HUES48 (cell line): ENCODE data around the gene FPR2.
"Not testable (repeated sequence)": the region's sequence is repeated elsewhere in the genome, so short reads cannot be mapped to it uniquely, and the experiment has no call there.

Source experiments
- H3K27ac ChIP-seq: one replicate; pipeline ENCODE4 v1.7.0; 2013; ENCODE audit warnings: low read depth, low read length, inconsistent platforms
- H3K27me3 ChIP-seq: 2 replicates; pipeline ENCODE4 v1.6.1; 2013; ENCODE audit warnings: mild to moderate bottlenecking, low read length; ENCODE audit not compliant: control insufficient read depth, insufficient read depth
- H3K36me3 ChIP-seq: 2 replicates; pipeline ENCODE4 v1.6.1; 2013; ENCODE audit warnings: low read length; ENCODE audit not compliant: control insufficient read depth, insufficient read depth
- H3K4me1 ChIP-seq: 2 replicates; pipeline ENCODE4 v1.6.1; 2013; ENCODE audit warnings: mild to moderate bottlenecking, low read length; ENCODE audit not compliant: control insufficient read depth, insufficient read depth
- H3K4me3 ChIP-seq: 2 replicates; pipeline ENCODE4 v1.5.1; 2013; ENCODE audit warnings: mild to moderate bottlenecking, low read depth, low read length
- H3K9ac ChIP-seq: 2 replicates; pipeline ENCODE4 v1.6.1; 2013; ENCODE audit warnings: mild to moderate bottlenecking, low read depth, low read length, moderate library complexity
- H3K9me3 ChIP-seq: 2 replicates; pipeline ENCODE4 v1.6.1; 2013; ENCODE audit warnings: low read length; ENCODE audit not compliant: control insufficient read depth, insufficient read depth

The FPR2 gene

DNA sequence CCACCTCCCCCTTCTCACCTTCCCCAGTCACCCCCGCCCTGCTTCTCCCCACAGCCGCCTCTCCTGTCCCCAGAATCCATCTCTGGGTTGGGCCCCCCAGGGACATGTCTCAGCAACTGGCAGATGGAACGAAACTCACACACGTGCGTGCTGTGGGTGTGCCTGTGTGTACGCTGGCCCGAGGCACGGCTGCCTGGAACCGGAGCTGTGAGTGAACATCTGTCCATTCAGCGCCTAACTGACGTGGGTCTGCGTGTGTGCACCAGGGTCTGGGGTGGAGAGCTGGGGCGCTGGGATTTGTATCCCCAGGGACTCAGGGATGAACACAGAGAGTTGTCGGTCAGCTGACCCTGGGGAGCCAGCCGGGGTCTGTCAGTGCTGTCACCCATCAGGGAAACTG, 36.4 kb upstream of the FPR2 start:
- no peak overlapping the region for H3K27ac ChIP-seq
- no peak overlapping the region for H3K9ac ChIP-seq
- H3K4me1 ChIP-seq: no peaks in the 10 kb centered on the region; the same call in 1 of the 2 replicates
- peaks cover 16% of the 10 kb centered on the region for H3K27me3 ChIP-seq
- H3K4me3 ChIP-seq: no peak overlapping the region
- H3K9me3 ChIP-seq: no peaks in the 10 kb centered on the region
- H3K36me3 ChIP-seq: no peaks in the 10 kb centered on the region

DNA sequence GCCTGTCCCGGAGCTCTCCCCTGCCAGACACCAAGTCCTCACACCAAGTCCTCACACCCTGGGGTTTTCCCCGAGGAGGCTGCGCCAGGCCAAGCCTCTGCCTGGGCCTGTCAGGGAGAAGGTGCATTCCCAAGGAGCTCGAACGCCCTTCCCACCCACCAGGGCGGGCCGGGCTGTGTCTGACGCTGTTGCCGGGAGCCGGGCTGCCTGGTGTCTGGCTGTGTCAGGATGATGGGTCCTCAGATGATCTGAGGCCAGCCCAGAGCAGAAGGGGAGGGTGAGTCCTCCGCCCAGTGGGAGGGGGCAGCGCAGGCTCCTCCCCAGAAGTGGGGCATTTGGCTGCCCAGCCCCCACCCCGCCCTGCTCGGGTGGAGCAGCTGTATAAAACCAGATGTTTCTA, 34.9 kb upstream of the FPR2 start:
- Histone ChIP-seq H3K27me3 (0 out of 2 replicates have a peak, but pooled peaks cover 1% of the 10 kb centered on the region), H3K9ac (no peak overlapping the region), H3K4me1 (no peaks in the 10 kb centered on the region; the same call in 1 of the 2 replicates), H3K9me3 (0 out of 2 replicates have a peak, but pooled peaks cover 5% of the 10 kb centered on the region), H3K36me3 (no peaks in the 10 kb centered on the region), H3K27ac (no peak overlapping the region), H3K4me3 (no peak overlapping the region)

DNA sequence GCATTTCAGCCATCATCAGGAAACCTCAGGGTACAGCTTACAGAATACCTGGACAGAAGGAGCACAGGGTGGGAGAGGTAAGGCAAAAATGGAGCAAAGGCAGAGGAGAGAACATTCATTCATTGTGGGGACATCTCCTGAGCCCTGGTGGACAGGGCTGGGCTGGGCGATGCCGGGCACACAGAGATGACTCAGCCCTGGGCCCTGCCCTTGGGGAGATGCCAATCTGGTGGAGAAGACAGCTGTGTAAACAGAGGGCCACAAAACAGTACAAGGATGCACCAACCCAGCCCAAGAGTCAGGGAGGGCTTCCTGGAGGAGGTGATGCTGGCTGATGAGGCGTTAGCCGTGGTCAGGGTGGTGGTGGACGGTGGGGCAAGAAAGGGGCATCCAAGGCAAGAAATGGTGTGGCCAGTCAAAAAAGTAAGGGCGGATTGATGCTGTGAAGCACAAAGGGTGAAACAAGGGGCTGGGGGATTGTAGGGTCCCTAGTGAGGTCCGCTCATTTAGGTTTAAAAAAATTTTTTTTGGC, 33.6 kb upstream of the FPR2 start:
- no peak overlapping the region for H3K9ac ChIP-seq
- no peaks in the 10 kb centered on the region for H3K36me3 ChIP-seq
- H3K27me3 ChIP-seq: no peaks in the 10 kb centered on the region
- H3K27ac ChIP-seq: no peak overlapping the region
- H3K4me1 ChIP-seq: no peaks in the 10 kb centered on the region; the same call in 1 of the 2 replicates
- no peak overlapping the region for H3K4me3 ChIP-seq
- peaks cover 8% of the 10 kb centered on the region; the same call in 1 of the 2 replicates for H3K9me3 ChIP-seq

DNA sequence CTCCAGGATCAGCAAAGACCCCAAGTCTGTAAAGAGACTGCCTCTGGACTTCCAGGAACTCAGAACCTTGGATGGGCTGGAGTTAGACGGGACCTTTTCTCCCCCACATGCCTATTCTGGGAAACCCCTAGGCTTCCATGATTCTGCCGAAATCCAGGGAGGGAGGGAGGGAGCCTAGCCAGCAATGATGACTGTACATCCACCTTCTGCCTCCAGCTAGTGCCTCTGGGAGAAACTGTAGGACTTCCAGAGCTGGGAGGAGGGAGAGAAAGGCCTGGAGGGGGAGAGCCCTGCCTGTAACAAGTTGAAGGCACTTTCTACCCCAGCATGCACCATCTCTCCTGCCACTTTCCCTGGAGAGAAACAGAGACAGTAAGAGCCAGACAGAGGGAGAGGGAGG, 31.2 kb upstream of the FPR2 start:
- H3K36me3 ChIP-seq: no peaks in the 10 kb centered on the region
- H3K9ac ChIP-seq: no peak overlapping the region
- H3K27ac ChIP-seq: no peak overlapping the region
- H3K4me3 ChIP-seq: no peak overlapping the region
- H3K9me3 ChIP-seq: peaks cover 8% of the 10 kb centered on the region; the same call in 1 of the 2 replicates
- H3K27me3 ChIP-seq: no peaks in the 10 kb centered on the region
- no peaks in the 10 kb centered on the region for H3K4me1 ChIP-seq

DNA sequence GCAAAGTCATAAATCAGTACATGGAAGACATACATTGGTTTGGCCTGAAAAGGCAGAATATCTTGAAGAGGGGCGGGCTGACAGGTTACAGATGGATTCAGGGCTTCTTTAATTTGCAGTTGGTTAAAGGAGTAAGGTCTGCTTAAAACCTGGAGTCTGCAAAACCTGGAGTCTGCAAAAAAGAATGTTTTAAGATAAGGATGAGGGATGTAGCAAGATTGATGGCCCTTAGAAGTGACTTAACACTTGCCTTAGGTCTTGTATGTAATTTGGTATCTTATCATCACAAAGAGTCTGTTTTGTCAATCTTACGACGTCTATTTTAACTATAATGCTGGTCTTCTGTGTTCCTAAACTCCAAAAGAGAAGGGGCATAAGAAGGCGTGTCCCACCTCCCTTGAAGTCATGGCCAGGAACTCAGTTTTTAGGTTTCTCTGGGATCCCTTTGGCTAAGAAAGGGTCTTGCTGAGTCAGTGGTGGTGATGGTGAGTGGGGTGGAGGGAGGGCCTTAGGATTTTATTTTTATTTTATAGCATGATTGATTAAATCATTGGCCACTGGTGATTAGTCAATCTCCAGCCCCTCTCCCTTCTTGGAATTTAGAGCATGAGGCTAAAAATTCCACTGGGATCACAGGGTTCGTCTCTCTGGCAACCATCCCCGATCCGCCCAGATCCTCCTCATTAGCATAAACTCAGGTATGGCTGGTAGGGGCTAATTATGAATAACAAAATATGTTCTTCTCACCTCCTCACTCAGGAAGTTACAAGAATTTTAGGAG, 27.0 kb upstream of the FPR2 start:
- H3K4me1 ChIP-seq: no peaks in the 10 kb centered on the region
- H3K36me3 ChIP-seq: no peaks in the 10 kb centered on the region
- no peak overlapping the region for H3K27ac ChIP-seq
- no peaks in the 10 kb centered on the region for H3K27me3 ChIP-seq
- H3K9ac ChIP-seq: no peak overlapping the region
- H3K4me3 ChIP-seq: no peak overlapping the region
- peaks cover 8% of the 10 kb centered on the region; the same call in 1 of the 2 replicates for H3K9me3 ChIP-seq

DNA sequence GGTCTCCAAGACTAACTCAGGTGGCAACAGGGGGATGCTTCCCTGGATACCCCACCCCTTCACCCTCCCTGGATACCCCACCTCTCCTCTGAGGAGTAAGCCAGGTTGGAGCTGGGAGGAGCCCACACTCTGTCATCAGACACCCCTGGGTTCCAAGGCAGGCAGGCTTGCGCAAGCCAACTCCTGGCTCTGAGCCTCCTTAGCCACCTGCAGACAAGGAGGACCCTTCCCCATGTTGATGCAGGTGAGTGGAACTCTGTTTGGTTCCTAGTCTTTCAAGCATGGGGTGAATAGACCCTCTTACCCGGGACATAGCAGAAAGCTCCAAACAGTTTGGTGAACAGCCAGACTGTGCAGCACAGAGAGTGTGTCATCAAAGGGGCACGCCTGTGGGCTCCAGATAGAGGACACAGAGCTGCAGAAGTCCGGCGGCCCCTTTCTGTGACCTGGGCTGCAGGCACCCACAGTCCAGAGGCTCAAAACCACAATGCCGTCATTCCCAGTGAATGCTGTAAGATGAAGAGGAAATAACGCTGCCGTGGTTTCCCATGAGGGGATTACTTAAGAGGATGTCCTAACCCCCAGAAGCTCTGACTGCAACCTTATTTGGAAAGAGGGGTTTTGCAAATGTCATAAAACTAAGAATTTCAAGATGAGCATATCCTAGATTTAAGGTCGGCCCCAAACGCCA, 25.1 kb upstream of the FPR2 start:
- Histone ChIP-seq H3K9me3 (peaks cover 7% of the 10 kb centered on the region; the same call in 1 of the 2 replicates), H3K27me3 (no peaks in the 10 kb centered on the region), H3K27ac (no peak overlapping the region), H3K4me1 (no peaks in the 10 kb centered on the region), H3K4me3 (no peak overlapping the region), H3K36me3 (no peaks in the 10 kb centered on the region), H3K9ac (no peak overlapping the region)

DNA sequence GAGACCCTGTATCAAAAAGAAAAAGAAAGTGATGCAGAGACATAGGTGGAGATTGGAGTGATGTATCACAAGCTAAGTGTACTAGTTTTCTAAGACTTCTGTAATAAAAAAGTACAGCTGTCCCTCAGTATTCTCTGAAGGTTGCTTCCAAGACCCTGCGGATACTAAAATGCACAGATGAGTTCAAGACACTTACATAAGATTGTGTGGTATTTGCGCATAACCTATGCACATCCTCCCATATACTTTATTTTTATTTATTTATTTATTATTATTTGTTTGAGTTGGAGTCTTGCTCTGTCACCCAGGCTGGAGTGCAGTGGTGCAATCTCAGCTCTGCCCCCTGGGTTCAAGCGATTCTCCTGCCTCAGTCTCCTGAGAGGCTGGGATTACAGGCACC, 23.6 kb upstream of the FPR2 start:
- H3K9ac ChIP-seq: no peak overlapping the region
- no peaks in the 10 kb centered on the region for H3K27me3 ChIP-seq
- H3K4me3 ChIP-seq: no peak overlapping the region
- no peaks in the 10 kb centered on the region for H3K4me1 ChIP-seq
- no peaks in the 10 kb centered on the region for H3K36me3 ChIP-seq
- peaks cover 4% of the 10 kb centered on the region; the same call in 1 of the 2 replicates for H3K9me3 ChIP-seq
- no peak overlapping the region for H3K27ac ChIP-seq

DNA sequence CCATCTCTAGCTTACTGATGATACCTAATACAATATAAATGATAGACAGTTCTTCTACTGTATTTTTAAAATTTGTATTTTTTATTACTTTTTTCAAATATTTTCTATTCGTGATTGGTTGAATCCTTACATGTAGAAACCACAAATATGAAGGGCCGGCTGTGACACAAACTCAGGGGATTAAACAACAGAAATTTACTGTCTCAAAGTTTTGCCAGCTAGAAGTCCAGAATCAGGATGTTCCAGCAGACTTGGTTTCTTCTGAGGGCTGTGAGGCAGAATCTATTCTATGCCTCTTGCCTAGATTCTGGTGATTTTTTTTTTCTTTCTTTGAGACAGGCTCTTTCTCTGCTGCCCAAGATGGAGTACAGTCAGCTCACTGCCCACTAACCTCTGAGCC, 23.1 kb upstream of the FPR2 start:
- no peaks in the 10 kb centered on the region for H3K27me3 ChIP-seq
- no peaks in the 10 kb centered on the region for H3K36me3 ChIP-seq
- no peak overlapping the region for H3K27ac ChIP-seq
- peaks cover 4% of the 10 kb centered on the region; the same call in 1 of the 2 replicates for H3K9me3 ChIP-seq
- H3K9ac ChIP-seq: no peak overlapping the region
- H3K4me3 ChIP-seq: no peak overlapping the region
- no peaks in the 10 kb centered on the region for H3K4me1 ChIP-seq

DNA sequence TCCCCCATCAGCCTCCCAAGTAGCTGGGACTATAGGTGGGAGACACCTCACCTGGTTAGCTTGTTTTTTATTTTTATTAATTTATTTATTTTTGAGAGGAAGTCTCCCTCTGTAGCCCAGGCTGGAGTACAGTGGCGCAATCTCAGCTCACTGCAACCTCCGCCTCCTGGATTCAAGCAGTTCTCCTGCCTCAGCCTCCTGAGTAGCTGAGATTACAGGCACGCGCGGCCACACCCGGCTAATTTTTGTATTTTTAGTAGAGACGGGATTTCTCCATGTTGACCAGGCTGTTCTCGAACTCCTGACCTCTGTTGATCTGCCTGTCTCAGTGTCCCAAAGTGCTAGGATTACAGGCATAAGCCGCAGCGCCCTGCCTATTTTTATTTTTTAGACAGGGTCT, 22.5 kb upstream of the FPR2 start:
- H3K9ac ChIP-seq, H3K27ac ChIP-seq, H3K27me3 ChIP-seq, H3K36me3 ChIP-seq, H3K9me3 ChIP-seq, H3K4me1 ChIP-seq, H3K4me3 ChIP-seq: not testable (repeated sequence)

DNA sequence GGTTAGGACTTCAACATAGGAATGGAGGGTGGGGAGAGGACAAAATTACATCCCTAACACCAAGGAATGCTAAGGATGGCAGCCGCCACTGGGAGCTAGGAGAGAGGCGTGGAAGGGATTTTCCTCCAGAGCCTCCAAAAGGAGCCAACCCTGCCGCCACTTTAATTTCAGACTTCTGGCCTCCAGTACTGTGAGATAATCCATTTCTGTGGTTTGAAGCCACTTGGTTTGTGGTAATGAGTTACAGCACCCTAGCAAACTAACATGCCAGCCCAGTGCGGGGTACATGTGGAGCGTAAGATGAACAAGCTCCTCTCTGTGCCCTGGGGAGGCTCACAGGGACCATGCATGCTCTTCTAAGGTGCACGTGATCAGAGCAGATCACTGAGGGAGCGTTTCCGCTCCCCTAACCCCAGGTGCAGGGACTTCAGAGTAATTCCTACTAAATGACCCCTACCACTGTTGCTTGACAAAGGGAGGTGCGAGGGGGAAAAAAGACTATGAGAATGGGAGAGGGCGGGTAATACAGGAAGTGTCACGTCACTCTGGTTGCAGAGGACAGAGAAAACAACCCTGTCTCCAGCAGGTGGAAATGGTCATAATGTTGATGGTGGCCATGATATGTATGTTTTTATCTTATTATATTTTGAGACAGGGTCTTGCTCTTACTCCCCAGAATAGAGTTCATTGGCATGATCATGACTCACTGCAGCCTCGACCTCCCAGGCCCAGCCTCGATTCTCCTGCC, 21.3 kb upstream of the FPR2 start:
- H3K9me3 ChIP-seq: peaks cover 4% of the 10 kb centered on the region; the same call in 1 of the 2 replicates
- no peaks in the 10 kb centered on the region for H3K36me3 ChIP-seq
- H3K27me3 ChIP-seq: no peaks in the 10 kb centered on the region
- no peak overlapping the region for H3K4me3 ChIP-seq
- no peak overlapping the region for H3K9ac ChIP-seq
- no peak overlapping the region for H3K27ac ChIP-seq
- no peaks in the 10 kb centered on the region for H3K4me1 ChIP-seq
